Chondrocyte (in vitro differentiated cells): ENCODE data around the gene EHBP1. TPM values are rescaled to one million over a fixed set of nuclear protein-coding genes. Genes with fewer than 3 reads are reported as not detected.
"Not testable (repeated sequence)": the region's sequence is repeated elsewhere in the genome, so short reads cannot be mapped to it uniquely, and the experiment has no call there.

Experiments
- DNase-seq: peaks from one replicate; pipeline ENCODE4 v3.0.0; 2021; ENCODE audit warnings: mixed read lengths, low spot score
- H3K27ac Mint-ChIP-seq: one replicate; pipeline ENCODE4 v1.8.0; 2021; ENCODE audit warnings: mild to moderate bottlenecking, moderate library complexity, mixed read lengths; ENCODE audit not compliant: unreplicated experiment
- H3K27me3 Mint-ChIP-seq: 2 replicates; pipeline ENCODE4 v1.8.0; 2021; ENCODE audit warnings: low read depth, mixed read lengths
- H3K36me3 Mint-ChIP-seq: 2 replicates; pipeline ENCODE4 v1.8.0; 2021; ENCODE audit warnings: low read depth, mixed read lengths
- H3K4me1 Mint-ChIP-seq: 2 replicates; pipeline ENCODE4 v1.8.0; 2021; ENCODE audit warnings: low read depth, mild to moderate bottlenecking, mixed read lengths
- H3K4me3 Mint-ChIP-seq: one replicate; pipeline ENCODE4 v1.8.0; 2021; ENCODE audit warnings: mild to moderate bottlenecking, moderate library complexity, mixed read lengths; ENCODE audit not compliant: unreplicated experiment
- H3K9me3 Mint-ChIP-seq: 2 replicates; pipeline ENCODE4 v1.8.0; 2021; ENCODE audit warnings: low read depth, mixed read lengths
- CTCF ChIP-seq: fragments of 200-600 bp; sonication (generic); IDR thresholded peaks from 2 replicates; pipeline ENCODE4 v1.5.0; 2021; ENCODE audit warnings: antibody characterized with exemption, mild to moderate bottlenecking, moderate library complexity
- total RNA-seq: library from RNA; stranded (reverse); gene quantifications from 3 replicates; pipeline ENCODE4 v1.2.1, GENCODE V29; 2021

The EHBP1 gene
- total RNA-seq, 1 donor from 2014 or later: 48.6 TPM

GRCh38 chr2:62747169-62747568, 41.7 kb downstream of the EHBP1 start:
- no peak for TF ChIP-seq CTCF
- peaks cover 12% of the 10 kb centered on the region for H3K9me3 Mint-ChIP-seq
- peaks cover 14% of the 10 kb centered on the region for H3K36me3 Mint-ChIP-seq
- H3K27ac Mint-ChIP-seq: no peak overlapping the region
- peaks cover 24% of the 10 kb centered on the region for H3K4me1 Mint-ChIP-seq
- H3K4me3 Mint-ChIP-seq: no peak overlapping the region
- DNase-seq: no peak
- H3K27me3 Mint-ChIP-seq: no peaks in the 10 kb centered on the region

- peaks cover 16% of the 10 kb centered on the region for H3K36me3 Mint-ChIP-seq
These were observed 42.4 kb downstream of the EHBP1 start for GRCh38 chr2:62747876-62748275.

GRCh38 chr2:62749111-62749510, 43.6 kb downstream of the EHBP1 start:
- peaks cover 19% of the 10 kb centered on the region for H3K9me3 Mint-ChIP-seq
- not testable (repeated sequence) for H3K4me1 Mint-ChIP-seq, H3K27me3 Mint-ChIP-seq, DNase-seq, H3K27ac Mint-ChIP-seq, H3K4me3 Mint-ChIP-seq
- peaks cover 24% of the 10 kb centered on the region for H3K36me3 Mint-ChIP-seq

More at GRCh38 chr2:62747876-62748275, 42.4 kb downstream of the EHBP1 start:
- TF ChIP-seq CTCF: no peak
- H3K4me1 Mint-ChIP-seq: peaks cover 19% of the 10 kb centered on the region
- no peak for DNase-seq
- H3K27me3 Mint-ChIP-seq: no peaks in the 10 kb centered on the region
- H3K27ac Mint-ChIP-seq: no peak overlapping the region
- no peak overlapping the region for H3K4me3 Mint-ChIP-seq
- peaks cover 12% of the 10 kb centered on the region for H3K9me3 Mint-ChIP-seq

- Mint-ChIP-seq H3K36me3 (peaks cover 16% of the 10 kb centered on the region), H3K27ac (no peak overlapping the region), H3K4me3 (no peak overlapping the region), H3K27me3 (no peaks in the 10 kb centered on the region), H3K4me1 (peaks cover 7% of the 10 kb centered on the region), H3K9me3 (peaks cover 14% of the 10 kb centered on the region)
- no peak for TF ChIP-seq CTCF
- DNase-seq: no peak
These were observed 51.5 kb downstream of the EHBP1 start for GRCh38 chr2:62757029-62757428.

- no peak for TF ChIP-seq CTCF
- peaks cover 4% of the 10 kb centered on the region for H3K4me1 Mint-ChIP-seq
- no peak overlapping the region for H3K27ac Mint-ChIP-seq
These were observed 54.5 kb downstream of the EHBP1 start for GRCh38 chr2:62760026-62760425.

GRCh38 chr2:62760555-62760954, 55.0 kb downstream of the EHBP1 start:
- Mint-ChIP-seq H3K4me3 (no peak overlapping the region), H3K36me3 (no peaks in the 10 kb centered on the region), H3K27me3 (no peaks in the 10 kb centered on the region), H3K27ac (no peak overlapping the region), H3K9me3 (no peaks in the 10 kb centered on the region), H3K4me1 (peaks cover 4% of the 10 kb centered on the region)
- TF ChIP-seq CTCF: no peak
- no peak for DNase-seq

More at GRCh38 chr2:62760026-62760425, 54.5 kb downstream of the EHBP1 start:
- H3K27me3 Mint-ChIP-seq: no peaks in the 10 kb centered on the region
- H3K36me3 Mint-ChIP-seq: peaks cover 3% of the 10 kb centered on the region
- H3K4me3 Mint-ChIP-seq: no peak overlapping the region
- no peak for DNase-seq
- peaks cover 3% of the 10 kb centered on the region for H3K9me3 Mint-ChIP-seq
